H1 (cell line): ENCODE measurements around the gene NQO2. TPM values are rescaled to one million over a fixed set of nuclear protein-coding genes. Genes with fewer than 3 reads are reported as not detected.

Experiments
- BACH1 ChIP-seq: IDR thresholded peaks from 2 replicates; pipeline ENCODE4 v1.6.1; 2012; ENCODE audit warnings: low read length, improper control_type of control experiment
- CBX5 ChIP-seq: fragments of 300-800, 300-1000 bp; sonication (generic); IDR thresholded peaks from 2 replicates; pipeline ENCODE4 v1.7.1; 2016; ENCODE audit warnings: antibody characterized with exemption, low read length, low read depth
- CHD7 ChIP-seq: fragments of 300-600 bp; sonication (generic); IDR thresholded peaks from 2 replicates; pipeline ENCODE4 v1.7.1; 2012; ENCODE audit warnings: low read length, moderate library complexity, mild to moderate bottlenecking, inconsistent platforms; ENCODE audit not compliant: insufficient replicate concordance
- NANOG ChIP-seq: IDR thresholded peaks from 2 replicates; pipeline ENCODE4 v1.6.1; 2011; ENCODE audit warnings: low read length, low read depth, mild to moderate bottlenecking, inconsistent platforms; ENCODE audit not compliant: insufficient read depth, poor library complexity, severe bottlenecking
- NRF1 ChIP-seq: IDR thresholded peaks from 2 replicates; pipeline ENCODE4 v1.6.1; 2011; ENCODE audit warnings: mild to moderate bottlenecking, low read depth, low read length, improper control_type of control experiment
- SP4 ChIP-seq: IDR thresholded peaks from 2 replicates; pipeline ENCODE4 v1.6.1; 2012; ENCODE audit warnings: low read length, inconsistent platforms
- polyA plus RNA-seq, 7 experiments: library from polyadenylated mRNA; depleted of rRNA in 3 of 7; stranded (reverse) in 5 of 7; unstranded in 2 of 7; fragments of >200 nt in 5 of 7; fragments of 200-250 nt in 2 of 7; gene quantifications; 1 replicate in 5 of 7; 2 replicates in 1 of 7; 4 replicates in 1 of 7; pipeline versions ENCODE4 v1.2.1 to v1.2.3, GENCODE V29; 2011 to 2013; ENCODE audit warnings: missing spikeins in 2 of 7, mixed read lengths in 2 of 7
- total RNA-seq: library from RNA; stranded (reverse); fragmentation: NEBNext Ultra II Directional; extraction: Animal tissue kit (Norgen Biotek cat#: 25700); gene quantifications from 2 replicates; pipeline ENCODE4 v1.2.1, GENCODE V29; 2021

Gene NQO2
- total and polyA plus RNA-seq, 2 of the 8 experiments (the other 6 are each of a cell fraction or from before 2014, with no cell fraction given): 135 to 168 TPM

- TF ChIP-seq CHD7 (no peak), NANOG (no peak), CBX5 (no peak), SP4 (no peak), NRF1 (no peak), BACH1 (no peak)
Observed at GRCh38 chr6:2956930-2957685, 42.6 kb upstream of the NQO2 start (continued).
